ENCODE measurements around the gene PURA.
"Not testable (repeated sequence)": the region's sequence is repeated elsewhere in the genome, so short reads cannot be mapped to it uniquely, and the experiment has no call there.

Gene PURA

DNA sequence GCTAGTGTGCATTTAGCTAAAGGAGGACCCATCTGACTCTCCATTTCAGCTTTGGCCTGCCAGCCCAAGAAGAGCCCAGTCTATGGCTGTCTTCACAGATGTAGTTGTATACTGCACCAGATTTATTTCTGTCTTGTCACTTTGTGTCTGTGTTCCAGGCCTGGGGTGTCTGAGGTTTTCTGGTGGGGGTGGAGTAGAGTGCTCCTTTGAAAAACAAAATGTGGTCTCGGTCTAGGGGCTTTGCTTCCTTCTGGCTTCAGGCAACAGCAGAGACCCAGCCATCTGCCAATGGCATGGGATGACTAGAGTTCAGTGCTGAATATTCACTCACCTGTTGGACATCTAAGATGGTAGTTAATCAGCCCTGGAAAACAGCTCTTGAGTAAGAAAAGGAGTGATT lies 22.7 kb downstream of the PURA start:
- DNase-seq = no peak

DNA sequence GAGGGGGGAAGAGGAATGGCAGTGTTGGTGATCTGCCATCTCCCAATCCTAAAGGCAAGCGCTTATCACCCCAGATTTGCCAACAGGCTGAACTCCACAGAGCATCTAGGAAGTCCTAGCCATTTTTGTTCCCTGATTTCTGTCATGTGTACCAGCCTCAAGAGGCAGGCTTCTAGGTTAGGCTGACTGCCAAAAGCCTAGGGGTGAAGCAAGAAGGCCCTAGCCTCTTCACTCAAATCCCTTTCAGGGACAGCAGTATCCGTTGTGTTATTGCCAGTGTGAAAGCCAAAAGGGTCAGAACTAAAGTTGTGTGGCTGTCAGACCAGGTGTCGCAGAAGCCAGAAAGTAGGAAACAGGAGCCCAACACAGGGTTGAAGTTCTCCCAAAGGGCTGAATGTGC lies 26.5 kb downstream of the PURA start:
- DNase-seq = no peak

DNA sequence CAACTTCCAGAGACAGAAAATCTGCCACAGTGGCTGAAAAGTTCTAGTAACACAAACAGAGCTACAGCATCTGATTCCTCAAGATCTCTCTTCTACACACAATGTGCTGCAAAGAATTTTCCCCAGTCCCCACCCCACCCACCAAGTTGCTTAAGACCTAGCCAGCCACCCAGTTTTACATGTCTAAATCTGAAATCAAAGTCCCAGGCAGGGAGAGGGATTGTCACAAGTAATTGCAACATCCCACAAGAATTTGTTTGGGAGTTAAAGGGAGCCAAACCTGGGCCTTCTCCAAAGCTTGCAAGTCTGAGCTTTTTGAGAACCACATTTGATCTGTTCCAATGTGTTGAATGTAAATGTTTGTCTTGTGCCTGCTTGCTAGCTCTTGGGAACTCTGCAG lies 27.3 kb downstream of the PURA start:
- DNase-seq = no peak

DNA sequence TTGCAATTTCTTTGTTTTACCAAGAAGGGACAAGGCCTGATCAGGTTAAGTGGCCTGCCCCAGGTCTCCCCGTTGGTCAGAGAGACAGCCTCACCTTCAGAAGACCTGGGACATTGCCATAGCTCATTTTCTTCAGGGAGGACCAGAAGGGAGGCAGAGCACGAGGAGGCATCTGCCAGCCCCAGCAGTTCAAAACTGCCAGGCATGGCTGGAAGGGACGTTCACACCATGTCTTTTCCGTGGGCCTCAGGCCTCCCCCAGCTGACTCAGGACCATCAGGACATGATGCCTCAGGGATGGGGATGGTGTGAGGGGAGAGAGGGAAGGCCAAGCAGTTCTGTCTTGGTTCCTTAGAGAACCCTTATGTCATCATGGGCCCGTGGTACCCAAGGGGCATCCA lies 28.3 kb downstream of the PURA start:
- DNase-seq = no peak

DNA sequence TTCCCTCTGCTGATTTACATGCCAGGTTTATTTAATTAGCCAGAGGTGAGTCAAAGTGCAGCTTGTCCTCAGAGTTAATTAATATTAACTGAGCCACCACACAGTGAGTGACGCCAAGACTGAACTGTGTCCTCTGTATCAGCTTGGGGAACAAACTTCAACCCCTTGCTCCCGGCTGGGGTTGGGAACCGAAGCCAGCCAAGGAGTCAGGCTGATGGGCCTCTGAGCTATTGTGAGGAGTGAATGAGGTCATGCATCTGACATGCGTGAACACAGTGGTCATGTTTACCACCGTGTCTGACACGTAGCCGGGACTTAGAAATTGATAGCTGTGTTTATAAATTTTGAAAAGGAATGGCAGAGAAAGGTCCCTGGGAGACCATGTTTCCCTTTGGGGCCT lies 28.9 kb downstream of the PURA start:
- DNase-seq = no peak

DNA sequence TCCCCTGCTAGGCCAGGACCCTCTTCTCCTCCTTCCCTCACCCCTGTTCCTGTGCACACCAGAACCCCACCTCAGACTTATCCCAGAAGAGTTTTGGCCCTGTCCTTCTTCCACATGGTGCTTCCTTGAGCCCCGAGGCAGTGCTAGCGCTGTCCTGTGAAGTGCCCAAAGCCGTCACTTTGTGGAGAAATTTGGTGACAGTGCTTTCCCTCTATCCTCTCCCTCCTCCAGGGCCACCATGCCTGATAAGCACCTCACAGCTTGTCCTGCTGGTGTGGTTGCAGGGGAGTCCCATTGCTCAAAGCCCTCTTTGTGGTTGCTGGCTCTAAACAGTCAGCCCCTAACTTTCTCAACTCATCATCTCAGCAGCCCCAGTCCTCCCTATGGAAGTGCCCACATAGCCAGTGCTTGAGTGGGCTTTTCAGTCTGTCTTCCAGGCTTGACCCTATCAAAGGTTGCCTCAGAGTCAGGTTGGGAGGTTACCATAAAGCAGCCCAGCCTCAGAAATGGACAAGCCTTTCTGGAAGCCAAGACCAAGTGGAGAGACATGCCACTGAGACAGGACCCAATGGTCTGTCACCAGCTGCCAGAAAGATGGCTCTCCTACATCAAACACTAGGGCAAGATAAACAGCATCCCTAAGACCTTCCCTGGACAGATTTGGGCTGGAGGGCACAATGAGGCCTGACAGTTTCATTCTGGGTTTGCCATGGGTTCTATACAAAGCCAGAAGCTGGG lies 29.8 kb downstream of the PURA start:
- no peak for DNase-seq

DNA sequence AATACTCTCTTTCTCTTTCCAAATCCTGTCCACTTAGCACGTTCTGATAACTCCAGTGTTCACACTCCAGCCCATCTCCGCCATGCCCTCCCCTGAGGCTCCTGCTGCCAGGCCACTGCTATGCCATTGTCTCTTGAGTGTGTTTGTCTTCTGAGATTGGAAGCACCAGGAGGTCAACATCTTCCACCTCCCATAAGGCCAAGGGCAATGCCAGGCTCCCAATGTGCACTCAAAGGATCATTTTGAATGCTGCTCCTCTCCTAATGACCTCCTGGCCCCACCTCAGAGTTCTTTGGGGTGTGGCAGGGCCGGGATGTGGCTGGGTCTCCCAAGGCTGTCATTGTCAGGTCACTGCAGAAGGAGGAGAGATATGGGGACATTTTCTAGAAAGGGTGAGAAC lies 31.3 kb downstream of the PURA start:
- no peak for DNase-seq

DNA sequence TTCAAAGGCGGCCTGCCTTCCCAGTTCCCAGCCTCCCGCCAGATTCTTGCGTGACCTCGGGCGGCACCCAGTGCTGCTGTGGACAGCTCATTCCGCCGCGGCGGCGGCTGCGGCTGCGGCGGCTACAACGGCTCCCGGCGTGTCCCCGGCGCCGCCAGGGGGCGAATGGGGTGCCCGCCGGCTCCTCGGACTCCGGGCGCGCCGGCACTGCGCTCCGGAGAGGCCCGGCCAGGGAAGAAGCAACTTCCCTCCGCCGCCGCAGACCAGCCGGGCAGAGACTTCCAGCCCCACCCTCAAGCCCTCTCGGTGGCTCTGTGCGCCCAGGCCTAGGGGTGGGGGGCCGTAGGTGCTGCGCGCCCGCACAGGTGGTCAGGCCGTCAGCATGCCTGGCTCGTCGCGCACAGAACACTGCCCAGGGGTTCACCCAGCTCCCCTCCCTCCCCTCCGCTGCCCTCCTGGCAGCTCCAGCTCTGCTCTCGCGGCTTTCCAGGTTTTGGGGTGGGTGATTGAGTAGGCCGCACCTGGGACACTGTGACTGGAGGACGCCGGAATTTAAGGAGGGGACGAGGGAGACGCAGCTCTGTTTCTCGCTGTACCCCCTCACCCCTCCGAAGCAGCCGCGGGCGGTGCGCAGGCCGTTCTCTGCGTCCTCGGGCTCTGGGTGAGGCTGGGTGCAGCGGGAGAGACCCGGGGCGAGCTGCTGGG lies 32.1 kb downstream of the PURA start:
- peak; percentile 55 to 60 for DNase-seq

DNA sequence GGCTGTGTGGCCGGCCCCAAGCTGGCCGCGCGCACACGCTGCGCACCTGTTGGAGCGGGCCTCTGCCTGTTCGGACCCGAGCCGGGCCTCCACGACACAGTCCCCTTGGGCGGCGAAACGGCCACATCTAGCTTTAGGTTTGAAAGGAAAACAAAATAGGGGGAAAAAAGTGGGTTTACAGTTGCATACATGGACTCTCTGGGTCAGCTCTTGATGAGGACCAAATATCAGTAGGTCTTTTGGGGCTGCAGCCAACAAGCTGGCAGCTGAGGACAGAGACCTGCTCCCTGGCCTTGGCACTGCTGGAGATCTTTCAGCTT lies 32.6 kb downstream of the PURA start:
- DNase-seq = no peak

DNA sequence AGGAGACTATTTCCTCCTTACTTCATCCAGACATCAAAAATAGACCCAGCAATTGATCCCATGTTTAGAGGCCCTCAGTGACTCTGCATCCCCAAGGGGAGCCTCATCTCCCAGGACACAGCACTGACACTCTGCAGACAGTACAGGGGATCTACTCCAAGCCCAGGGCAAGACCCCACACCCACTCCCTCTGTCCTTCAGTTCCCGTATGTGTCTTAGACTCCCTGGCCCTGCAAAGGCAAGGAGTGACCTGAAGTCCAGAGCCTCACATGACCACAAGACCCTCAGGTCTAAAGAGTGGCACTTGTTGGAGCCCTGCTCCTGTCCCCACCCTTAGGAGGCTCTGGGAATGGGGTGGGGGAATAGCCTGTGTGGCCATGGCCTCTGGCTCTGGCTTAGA lies 33.6 kb downstream of the PURA start:
- DNase-seq = no peak

DNA sequence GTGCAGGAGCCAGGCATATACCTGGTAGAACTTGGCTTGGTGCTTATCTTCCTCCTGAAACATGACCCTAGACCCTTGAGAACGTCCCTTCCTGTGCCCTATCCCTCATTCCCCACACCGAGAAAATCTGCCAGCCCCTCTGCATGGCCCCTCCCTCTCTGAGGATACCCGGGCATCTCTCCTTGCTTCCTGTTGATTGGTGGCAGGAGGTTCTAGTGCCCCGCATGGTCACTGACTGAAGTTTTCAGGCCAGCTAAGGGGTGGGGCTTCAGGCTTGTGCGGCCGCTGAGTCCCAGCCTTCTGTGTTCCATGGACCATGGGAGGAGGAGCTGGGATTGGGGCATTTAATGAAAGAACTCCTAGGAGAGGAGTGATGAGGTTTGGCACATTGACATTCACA lies 34.6 kb downstream of the PURA start:
- no peak for DNase-seq

DNA sequence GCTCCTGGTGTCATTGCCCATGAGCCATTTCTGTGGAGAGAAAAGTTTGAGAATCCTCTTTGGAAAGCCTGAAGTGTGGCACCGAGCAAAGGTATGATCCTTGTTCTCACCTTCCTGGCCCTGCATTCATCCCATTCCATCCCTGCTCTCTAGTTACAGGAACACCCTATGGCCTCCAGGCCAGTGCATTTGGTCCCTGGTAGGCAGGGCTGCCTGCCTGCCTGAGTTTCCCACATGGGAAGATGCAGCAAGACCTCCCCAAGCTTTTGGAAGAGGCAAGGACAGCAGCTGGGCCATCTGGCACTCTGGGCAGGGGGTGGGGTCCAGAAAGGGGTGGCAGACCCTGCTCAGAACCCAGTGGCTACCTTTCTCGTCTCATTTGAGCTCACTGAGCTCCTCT lies 36.3 kb downstream of the PURA start:
- DNase-seq = no peak

DNA sequence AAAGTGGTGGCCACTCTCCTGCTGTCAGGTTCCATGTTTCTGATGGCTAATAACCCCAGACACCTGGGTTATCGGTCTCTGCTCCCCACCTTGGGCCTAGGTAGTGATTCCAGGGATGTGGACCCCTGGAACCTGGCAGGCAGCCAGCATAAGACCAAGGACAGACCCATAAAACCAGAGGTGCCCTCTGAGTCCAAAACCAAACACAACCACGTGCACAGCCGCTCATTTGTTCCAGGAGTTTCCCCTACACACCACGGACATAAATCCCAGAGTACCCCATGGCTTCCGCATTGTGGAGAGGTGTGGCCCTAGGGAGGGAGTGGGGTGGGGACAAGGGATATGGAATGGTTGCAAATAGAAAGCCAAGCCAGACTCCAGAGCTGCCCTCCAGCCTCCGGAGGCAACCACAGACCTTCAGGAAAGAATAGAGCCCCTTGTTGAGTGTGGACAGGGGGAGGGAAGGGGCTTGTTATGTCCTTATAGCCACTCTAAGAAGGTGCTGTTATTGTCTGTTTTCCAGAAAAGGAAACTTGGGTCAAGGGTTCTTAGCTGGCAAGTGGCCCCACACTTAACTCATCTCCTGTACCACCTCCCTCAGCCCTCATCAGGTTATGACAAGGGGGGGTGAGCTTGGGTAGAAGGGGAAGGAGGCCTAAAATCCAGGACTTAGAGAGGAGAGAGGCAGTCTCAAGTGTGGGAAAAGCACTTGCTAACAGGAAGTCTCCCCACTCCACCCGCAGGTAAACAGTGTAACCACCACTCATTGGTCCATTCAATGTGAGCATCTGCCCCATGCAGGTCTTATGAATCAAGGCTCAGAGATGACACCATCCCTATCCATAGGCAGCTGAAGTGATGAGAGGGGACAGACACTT lies 37.5 kb downstream of the PURA start:
- DNase-seq = no peak

DNA sequence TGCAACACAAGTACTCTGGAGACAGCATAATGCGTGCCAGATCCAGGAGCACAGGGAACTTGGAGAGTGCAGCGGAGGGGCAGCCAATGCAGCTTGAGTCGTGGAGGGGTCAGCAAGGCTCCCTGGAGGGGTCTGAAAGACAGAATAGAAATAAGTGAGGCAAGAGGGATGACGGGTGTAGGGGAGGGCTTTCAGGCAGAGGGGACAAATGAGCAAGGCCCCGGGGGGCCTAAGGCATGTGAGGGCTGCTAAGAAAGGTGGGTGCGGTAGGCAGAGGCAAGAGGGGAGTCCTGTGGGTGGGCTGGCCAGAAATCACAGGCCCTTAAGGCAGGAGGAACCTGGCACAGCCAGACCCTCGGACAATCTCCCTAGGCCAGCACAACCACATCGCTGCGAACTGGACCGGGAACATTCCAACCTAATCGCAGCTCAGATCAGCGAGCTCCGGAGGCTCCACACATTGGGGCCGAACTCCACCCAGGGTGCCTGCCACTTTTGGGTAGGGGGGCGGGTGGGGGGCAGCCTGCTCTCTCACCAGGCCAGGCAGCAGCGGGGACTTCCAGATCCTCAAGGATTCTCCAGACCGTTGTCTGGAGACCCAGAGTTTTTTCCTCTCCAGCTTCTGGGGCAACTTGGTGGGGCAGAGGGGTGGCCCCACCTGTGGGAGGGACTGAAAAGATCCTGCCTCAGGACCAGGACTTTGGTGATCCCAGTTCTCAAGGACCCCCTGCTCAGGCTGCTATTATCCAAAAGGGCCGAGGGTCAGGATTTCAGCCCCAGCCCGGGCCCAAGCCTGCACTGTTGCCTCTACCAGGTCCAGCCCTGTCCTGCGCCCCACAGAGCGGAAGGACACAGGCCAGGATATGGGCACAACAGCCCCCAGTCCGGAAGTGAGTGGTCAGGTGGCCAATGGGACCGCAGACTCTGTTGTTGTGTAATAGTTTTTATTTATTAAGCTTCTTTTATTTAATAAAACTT lies 38.4 kb downstream of the PURA start:
- DNase-seq = no peak

DNA sequence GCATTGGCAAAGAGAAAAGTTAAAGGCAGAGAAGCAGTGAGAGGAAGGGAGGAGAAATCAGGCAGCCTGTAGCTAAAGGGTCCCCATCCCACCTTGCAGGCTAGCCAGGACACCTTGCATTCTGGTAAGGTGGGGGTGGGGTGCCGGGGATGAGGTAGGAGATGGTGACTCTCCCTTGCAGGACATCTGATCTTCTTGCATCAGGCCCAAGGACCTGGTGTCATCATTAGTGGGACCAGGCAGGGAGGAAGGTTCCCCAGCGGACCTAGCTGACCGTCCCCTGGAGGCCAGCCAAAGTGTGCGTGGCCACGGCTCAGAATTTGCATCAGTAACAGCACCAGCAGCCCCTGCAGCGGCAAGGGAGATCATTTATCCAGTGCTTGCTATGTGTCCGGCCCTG lies 39.3 kb downstream of the PURA start:
- DNase-seq = no peak

DNA sequence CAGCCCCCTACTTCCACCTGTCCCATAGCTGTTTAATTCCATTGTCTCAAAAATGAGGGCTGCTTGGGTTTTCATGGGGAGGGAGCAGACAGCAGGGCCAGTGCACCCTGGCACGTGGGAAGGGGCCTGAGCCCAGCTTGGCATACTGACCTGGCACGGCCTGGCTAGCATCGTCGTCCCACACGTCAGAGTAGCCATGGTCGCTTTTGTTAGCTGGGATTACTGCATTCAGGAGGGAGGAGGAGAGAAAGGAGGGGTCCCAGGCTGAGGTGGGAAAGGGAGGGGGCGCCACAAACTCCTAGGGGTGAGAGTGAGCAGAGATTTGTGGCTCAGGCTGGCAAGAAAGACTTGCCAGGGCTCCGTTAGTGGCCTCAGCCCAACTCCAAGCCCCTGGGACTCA lies 40.0 kb downstream of the PURA start:
- DNase-seq = no peak

DNA sequence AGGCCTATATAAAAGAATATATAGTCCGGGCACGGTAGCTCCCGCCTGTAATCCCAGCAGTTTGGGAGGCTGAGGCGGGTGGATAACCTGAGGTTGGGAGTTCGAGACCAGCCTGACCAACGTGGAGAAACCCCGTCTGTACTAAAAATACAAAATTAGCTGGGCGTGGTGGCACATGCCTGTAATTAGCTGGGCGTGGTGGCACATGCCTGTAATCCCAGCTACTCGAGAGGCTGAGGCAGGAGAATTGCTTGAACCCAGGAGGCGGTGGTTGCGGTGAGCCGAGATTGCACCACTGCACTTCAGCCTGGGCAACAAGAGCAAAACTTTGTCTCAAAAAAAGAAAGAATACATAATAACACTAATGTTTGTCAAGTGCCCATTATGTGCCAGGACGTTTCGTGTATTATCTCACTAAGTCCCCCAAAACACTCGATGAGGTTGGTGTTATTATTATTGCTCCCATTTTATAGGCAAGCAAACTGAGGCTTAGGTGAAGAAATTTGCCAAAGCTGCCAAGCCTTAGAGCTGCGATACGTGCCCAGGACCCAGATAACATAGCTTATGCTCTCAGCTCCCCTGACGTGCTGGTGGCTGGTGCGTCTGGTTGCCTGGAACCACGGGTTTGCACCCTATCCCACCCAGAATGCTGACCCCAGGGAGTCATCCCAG lies 40.9 kb downstream of the PURA start:
- DNase-seq = not testable (repeated sequence)

DNA sequence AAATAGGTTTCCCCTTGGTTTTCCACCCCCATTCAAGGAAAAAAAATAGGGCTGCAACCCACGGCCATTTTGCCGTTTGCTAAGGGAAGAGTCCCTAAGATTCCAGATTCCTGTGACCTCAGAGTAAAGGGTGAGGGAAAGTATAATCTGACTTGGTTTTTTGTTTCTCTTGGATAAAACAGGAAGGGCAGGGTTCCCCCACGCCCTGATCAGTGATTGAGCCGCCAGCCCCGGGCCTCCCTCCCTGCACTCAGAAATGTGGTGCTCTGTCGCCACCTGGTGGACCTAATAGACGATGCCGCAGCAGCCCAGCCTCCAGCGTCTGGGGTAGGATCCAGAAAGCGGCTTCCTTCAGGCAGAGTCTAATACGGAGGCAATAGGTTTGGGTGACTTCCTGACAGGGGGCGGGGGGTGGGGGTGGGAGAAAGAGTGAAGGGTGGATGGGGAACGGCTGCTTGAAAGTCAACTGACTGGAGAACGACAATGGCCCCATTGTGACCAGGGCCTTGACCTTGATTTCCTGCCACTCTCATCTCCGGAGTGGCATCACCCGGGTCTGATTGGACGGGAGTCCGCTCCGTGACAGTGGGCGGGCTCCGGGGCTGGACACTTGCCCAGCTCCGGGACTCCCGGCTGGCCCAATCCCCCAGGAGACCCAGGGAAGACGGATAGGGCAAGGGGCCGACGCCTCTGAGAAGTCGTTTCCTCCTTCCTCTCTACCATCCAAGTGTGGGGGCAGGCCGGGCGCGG lies 43.3 kb downstream of the PURA start:
- peak; percentile 84 to 87 for DNase-seq

DNA sequence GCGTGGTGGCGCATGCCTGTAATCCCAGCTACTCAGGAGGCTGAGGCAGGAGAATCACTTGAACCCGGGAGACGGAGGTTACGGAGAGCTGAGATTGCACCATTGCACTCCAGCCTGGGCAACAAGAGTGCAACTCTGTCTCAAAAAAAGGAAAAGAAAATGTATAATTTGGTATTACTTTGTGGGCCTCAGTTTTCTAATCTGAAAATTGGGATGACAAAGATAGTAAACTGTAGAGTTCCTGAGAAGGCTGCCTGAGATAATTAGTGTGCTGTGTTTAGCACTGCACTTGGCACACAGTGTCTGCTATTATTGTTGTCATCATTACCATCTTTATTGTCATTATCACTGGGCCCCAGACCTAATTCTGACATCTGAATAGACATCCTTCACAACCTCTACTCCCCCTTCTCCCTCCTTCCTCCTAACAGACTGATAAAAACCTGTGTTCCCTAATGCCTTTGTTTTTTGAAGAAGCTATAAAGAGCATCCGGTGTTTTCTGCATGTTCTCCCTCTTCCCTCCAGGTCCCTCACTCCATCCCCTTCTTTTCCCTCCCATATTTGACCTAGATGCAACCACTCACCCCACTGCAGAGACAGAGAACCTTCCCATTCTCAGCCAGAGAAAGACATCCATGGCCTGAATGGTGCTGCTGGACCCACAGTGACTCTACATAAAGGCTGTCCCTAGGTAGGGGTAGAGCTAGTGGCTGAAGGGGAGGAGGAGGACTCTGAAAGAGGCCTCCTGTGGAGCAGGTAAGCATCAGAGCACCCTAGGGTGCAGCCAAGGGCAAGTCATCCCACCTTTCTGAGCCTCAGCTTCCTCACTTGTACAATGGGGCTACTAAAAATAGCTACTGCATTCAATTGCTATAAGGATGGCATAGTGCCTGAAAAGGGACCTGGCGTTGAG lies 45.4 kb downstream of the PURA start:
- no peak for DNase-seq

DNA sequence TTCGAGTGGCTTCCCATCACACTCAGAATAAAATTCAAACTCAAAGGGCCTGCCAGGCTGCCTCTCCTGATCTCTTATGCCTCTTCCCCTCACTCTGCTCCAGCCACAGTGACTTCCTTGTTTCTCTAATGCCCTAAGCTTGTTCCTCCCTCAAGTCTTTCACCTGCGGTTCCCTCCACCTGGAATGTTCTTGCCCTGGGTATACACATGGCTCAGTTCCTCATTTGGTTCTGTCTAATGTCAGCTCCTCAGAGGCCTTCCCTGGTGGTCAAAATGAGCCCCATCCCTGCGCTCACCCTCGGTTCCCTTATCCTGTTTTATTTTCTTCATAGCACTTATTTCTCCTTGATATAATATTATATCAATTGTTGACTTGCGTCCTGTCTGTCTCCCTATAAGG lies 48.4 kb downstream of the PURA start:
- no peak for DNase-seq
